HG02763 (cell line): Measurements from ENCODE around the gene TBL1XR1.
"Not testable (repeated sequence)": the region's sequence is repeated elsewhere in the genome, so short reads cannot be mapped to it uniquely, and the experiment has no call there.

Experiments used
- ATAC-seq: cut with Tn5 transposase; IDR thresholded peaks from one replicate; pipeline ENCODE4 v1.9.1; 2021; ENCODE audit warnings: mild to moderate bottlenecking, moderate library complexity; ENCODE audit not compliant: unreplicated experiment

TBL1XR1 gene

DNA sequence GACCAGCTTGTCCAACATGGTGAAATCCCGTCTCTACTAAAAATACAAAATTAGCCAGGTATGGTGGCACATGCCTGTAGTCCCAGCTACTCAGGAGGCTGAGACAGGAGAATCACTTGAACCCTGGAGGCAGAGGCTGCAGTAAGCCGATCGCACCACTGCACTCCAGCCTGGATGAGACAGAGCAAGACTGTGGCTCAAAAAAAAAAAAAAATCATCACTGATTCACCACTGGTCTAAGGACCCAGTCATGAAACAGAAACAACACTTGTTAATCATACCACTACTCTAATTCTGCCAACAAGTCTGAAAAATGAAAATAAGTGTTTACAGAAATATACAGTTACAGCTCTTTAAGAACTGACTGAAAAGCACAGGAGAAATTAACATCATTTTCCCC lies 12.7 kb downstream of the TBL1XR1 start:
- peak; percentile 91 for ATAC-seq

DNA sequence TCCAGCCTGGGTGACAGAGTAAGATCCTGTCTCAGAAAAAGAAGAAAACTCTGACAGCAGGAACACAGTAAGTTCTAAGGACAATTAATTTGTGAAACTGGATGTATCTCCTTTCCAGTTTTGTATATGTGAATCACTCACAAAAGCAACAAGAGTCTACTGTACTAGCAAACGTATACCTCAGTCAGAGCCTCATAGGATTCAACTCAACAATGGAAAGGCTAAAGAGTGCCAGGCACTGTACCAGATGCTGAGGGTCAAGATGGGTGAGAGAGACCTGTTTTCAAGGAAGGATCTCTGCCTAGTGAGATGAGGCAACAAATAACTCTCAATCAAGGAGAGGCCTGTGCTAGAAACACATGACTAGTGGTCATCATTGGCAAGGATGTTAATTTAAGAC lies 14.9 kb downstream of the TBL1XR1 start:
- ATAC-seq: no peak

- no peak for ATAC-seq
These were observed 15.9 kb downstream of the TBL1XR1 start for GRCh38 chr3:177181418-177181817.

- no peak for ATAC-seq
These were observed 16.8 kb downstream of the TBL1XR1 start for GRCh38 chr3:177180506-177180905.

- no peak for ATAC-seq
These were observed 17.8 kb downstream of the TBL1XR1 start for GRCh38 chr3:177179281-177180067.

GRCh38 chr3:177177749-177178221 lies 19.5 kb downstream of the TBL1XR1 start:
- no peak for ATAC-seq

- no peak for ATAC-seq
These were observed 22.6 kb downstream of the TBL1XR1 start for GRCh38 chr3:177174607-177175170.

DNA sequence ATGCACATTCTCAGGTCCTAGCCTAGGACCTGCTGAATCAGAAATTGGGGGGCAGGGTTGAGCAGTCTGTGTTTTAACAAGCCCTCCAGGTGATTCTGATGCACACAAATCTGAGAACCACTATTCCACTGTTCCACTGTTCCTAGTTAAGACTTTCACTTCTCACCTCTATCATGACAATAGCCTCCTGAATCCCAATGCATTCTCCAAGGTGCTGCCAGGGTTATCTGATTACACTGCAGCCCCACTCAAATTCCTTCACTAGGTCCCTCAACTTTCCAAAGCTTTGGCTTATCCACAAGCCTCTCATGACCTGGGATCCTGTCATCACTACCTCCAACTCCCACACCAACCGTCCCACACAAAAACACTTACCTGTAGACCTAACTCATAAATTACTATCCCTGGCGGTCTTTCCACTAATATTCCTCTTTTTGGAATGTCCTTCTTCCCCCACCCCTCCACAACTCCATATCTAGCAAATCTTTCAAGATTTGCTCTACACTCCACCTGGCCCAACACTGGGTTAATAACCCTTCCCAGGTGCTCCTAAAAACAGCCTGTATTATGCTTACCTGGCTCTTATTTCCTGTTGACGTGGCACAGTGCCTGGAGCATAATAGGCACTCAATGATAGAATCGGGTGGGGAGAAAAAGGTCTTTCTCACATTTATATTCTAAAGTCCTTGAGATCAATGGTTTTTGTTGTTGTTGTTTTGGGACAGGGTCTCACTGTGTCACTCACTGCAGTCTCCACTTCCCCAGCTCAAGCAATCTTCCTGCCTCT lies 27.2 kb downstream of the TBL1XR1 start:
- no peak for ATAC-seq

GRCh38 chr3:177168431-177168830 lies 28.9 kb downstream of the TBL1XR1 start:
- ATAC-seq: no peak

GRCh38 chr3:177162742-177163141 lies 34.5 kb downstream of the TBL1XR1 start:
- no peak for ATAC-seq

DNA sequence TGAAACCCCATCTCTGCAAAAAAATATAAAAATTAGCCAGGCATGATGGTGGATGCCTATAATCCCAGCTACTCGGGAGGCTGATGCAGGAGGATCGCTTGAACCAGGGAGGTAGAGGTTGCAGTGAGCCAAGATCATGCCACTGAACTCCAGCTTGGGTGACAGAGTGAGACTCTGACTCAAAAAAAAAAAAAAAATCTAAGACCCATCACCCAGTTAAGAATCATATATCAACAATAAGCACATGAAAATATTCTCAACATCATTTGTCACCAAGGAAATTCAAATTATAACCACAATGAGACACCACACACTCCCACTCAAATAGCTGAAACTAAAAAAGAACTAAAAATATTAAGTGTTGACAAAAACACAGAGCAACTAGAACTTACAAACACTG lies 35.7 kb downstream of the TBL1XR1 start:
- not testable (repeated sequence) for ATAC-seq

DNA sequence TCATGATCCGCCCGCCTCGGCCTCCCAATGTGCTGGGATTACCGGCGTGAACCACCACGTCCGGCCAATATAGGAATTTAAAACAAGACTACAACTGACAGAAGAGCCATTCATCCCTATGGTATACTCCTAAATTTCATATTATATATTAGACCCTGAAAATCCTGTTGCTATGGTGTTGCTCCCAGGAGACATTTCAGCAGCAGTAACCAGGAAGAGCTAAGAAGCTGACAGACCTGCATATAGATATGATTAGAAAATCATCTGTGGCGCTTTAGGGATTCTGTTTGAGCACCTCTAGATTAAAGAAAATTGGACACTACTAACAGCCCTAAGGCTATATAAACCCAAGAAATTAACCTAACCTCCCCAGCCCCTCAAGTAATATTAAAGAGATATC lies 38.8 kb downstream of the TBL1XR1 start:
- no peak for ATAC-seq

GRCh38 chr3:177157492-177157891 lies 39.8 kb downstream of the TBL1XR1 start:
- ATAC-seq: no peak

DNA sequence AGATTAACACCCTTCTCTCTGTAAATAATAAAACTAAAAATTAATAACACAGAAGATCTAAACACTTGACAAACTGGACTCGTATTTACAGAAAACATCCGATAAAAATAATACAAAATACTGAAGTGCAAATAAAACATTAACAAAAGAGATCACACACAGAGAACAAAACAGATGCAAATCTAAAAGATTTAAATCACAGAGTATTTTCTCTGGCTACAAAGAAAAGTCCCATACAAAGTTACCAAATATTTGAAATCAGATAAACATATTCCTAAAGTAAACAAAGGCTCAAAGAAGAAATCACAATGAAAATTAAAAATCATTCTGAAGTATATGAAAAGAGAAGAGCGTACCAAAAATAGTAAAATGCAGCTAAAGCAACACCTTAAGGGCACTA lies 42.5 kb downstream of the TBL1XR1 start:
- no peak for ATAC-seq

DNA sequence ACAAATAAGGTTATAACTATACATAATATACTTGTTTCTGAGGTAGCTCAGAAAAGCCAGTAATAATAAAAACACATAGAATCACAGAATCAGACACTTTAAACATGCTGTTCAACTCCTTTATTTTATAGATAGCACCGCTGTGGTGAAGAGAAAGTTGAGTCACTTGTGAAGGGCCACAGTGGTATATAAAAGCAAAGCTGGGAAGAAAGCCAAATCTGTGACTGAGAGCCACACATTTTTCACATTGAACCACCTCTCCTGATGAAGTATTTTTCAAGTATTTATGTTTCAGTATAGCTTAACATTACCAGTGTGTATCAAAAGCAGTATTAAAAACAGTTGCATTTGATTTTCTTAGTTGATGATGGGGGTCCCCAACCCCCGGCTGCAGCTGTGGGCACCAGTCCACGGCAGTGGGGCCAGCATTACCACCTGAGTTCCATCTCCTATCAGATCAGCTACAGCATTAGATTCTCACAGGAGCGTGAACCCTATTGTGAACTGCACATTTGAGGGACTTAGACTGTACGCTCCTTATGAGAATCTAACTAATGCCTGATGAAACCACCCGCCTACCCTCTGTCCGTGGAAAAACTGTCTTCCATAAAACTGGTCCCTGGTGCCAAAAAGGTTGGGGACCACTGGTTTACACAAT lies 46.2 kb downstream of the TBL1XR1 start:
- ATAC-seq: peak; percentile 68

- no peak for ATAC-seq
These were observed 46.9 kb downstream of the TBL1XR1 start for GRCh38 chr3:177150218-177150916.

DNA sequence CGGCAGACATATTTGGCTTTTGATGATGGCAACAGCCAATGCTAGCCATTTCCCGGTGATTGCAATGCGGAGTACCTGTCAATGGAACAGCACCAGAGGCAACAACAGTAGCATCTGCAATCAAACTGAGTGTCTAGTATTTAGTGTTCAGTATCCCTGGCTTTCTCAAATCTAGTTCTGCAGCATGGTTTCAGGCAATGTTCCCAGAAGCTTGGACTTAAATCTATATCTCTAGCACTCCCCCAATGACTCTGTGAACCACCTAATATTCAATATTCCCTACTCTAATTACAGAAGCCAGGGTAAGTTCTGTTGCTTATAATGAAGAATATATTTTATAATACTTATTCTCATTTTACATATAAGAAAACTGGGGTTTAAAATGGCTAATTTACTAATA lies 48.2 kb downstream of the TBL1XR1 start:
- ATAC-seq: no peak

- no peak for ATAC-seq
These were observed 49.5 kb downstream of the TBL1XR1 start for GRCh38 chr3:177147790-177148189.

- ATAC-seq: no peak
These were observed 50.6 kb downstream of the TBL1XR1 start for GRCh38 chr3:177146646-177147045.

DNA sequence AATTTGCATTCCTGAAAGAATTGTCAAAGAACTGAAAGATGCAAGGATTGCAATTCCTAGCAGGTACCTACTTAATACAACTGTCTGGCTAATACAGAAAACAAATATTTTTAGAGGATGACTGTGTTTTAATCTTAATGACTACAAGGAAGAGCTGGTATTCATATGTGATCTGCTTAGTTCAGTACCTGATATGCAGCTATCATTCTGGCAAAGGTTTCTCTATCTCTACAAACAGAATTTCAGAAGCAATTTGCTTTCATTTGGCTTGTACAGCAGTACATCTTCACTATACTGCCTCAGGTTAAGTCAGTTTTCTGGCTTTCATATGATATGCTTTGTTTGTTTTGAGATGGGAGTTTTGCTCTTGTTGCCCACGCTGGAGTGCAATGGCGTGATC lies 51.3 kb downstream of the TBL1XR1 start:
- ATAC-seq: no peak

DNA sequence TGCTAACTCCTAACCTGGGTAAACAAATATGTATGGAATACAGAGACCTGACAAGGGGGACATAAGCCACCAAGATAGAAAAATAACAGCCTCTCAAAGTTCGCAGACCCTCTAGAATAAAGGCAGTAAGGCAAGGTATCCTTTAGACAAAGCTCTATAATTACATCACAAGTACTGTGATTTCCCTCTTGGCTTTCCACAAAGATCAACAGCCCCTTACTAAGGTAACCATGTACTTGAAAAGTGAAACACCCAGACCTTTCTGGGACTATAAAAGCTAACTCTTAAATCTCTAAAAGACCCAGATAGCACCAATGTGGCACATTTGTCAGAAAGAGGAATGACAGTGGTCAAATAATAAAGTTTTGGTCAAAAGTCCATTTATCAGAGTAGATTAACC lies 51.9 kb downstream of the TBL1XR1 start:
- no peak for ATAC-seq
